ENCODE measurements around the gene USP46.

Gene USP46

GRCh38 chr4:52625216-52625615 lies 33.9 kb downstream of the USP46 start:
- no peak overlapping the region for H3K4me3 Mint-ChIP-seq
- H3K27ac Mint-ChIP-seq = no peak overlapping the region
- H3K36me3 Mint-ChIP-seq (ENCODE audit: insufficient read depth) = peaks cover 14% of the 10 kb centered on the region
- no peaks in the 10 kb centered on the region for H3K9me3 Mint-ChIP-seq
- ATAC-seq (replicated peaks) (no peak), DNase-seq (no peak)
- H3K27me3 Mint-ChIP-seq = no peaks in the 10 kb centered on the region
- H3K4me1 Mint-ChIP-seq (ENCODE audit: low read depth in 2 of 2) = peaks cover 0 to 7% of the 10 kb centered on the region in 2 donors

- Mint-ChIP-seq H3K36me3 (ENCODE audit: insufficient read depth) (peaks cover 8% of the 10 kb centered on the region), H3K4me3 (no peak overlapping the region), H3K9me3 (no peaks in the 10 kb centered on the region), H3K27ac (no peak overlapping the region), H3K4me1 (ENCODE audit: low read depth in 2 of 2) (peaks cover 4 to 10% of the 10 kb centered on the region in 2 donors), H3K27me3 (no peaks in the 10 kb centered on the region)
- ATAC-seq (replicated peaks) = no peak
- DNase-seq = no peak
These were observed 36.5 kb downstream of the USP46 start for GRCh38 chr4:52622564-52622963.

- Mint-ChIP-seq H3K27me3 (no peaks in the 10 kb centered on the region), H3K9me3 (no peaks in the 10 kb centered on the region), H3K4me1 (ENCODE audit: low read depth in 2 of 2) (peaks cover 8 to 10% of the 10 kb centered on the region in 2 donors), H3K27ac (peak overlapping the region in 1 of 2 donors; percentile 26), H3K4me3 (no peak overlapping the region), H3K36me3 (ENCODE audit: insufficient read depth) (peaks cover 5% of the 10 kb centered on the region)
- DNase-seq (no peak), ATAC-seq (replicated peaks) (no peak)
These were observed 37.5 kb downstream of the USP46 start for GRCh38 chr4:52621567-52621966.

GRCh38 chr4:52619591-52619931 lies 39.5 kb downstream of the USP46 start:
- no peak for ATAC-seq (replicated peaks)
- peaks cover 2% of the 10 kb centered on the region for H3K36me3 Mint-ChIP-seq (ENCODE audit: insufficient read depth)
- no peaks in the 10 kb centered on the region for H3K27me3 Mint-ChIP-seq
- H3K9me3 Mint-ChIP-seq = no peaks in the 10 kb centered on the region
- H3K4me3 Mint-ChIP-seq = no peak overlapping the region
- H3K27ac Mint-ChIP-seq = no peak overlapping the region
- H3K4me1 Mint-ChIP-seq (ENCODE audit: low read depth in 2 of 2) = peaks cover 8 to 14% of the 10 kb centered on the region in 2 donors
- no peak for DNase-seq

GRCh38 chr4:52618795-52619590 lies 40.1 kb downstream of the USP46 start:
- H3K27ac Mint-ChIP-seq = no peak overlapping the region
- no peaks in the 10 kb centered on the region for H3K27me3 Mint-ChIP-seq
- H3K4me3 Mint-ChIP-seq = no peak overlapping the region
- ATAC-seq (replicated peaks) (no peak), DNase-seq (no peak)
- no peaks in the 10 kb centered on the region for H3K9me3 Mint-ChIP-seq
- H3K36me3 Mint-ChIP-seq (ENCODE audit: insufficient read depth) = peaks cover 2% of the 10 kb centered on the region
- peaks cover 8 to 14% of the 10 kb centered on the region in 2 donors for H3K4me1 Mint-ChIP-seq (ENCODE audit: low read depth in 2 of 2)

- Mint-ChIP-seq H3K4me3 (peak overlapping the region in 1 of 2 donors; percentile 30), H3K27ac (peak overlapping the region in 1 of 2 donors; percentile 35), H3K9me3 (no peaks in the 10 kb centered on the region), H3K36me3 (ENCODE audit: insufficient read depth) (no peaks in the 10 kb centered on the region), H3K4me1 (ENCODE audit: low read depth in 2 of 2) (peaks cover 8 to 14% of the 10 kb centered on the region in 2 donors), H3K27me3 (no peaks in the 10 kb centered on the region)
- no peak for ATAC-seq (replicated peaks)
- DNase-seq = no peak
These were observed 41.6 kb downstream of the USP46 start for GRCh38 chr4:52617336-52618020.

GRCh38 chr4:52614241-52614640 lies 44.9 kb downstream of the USP46 start:
- DNase-seq (no peak), ATAC-seq (replicated peaks) (no peak)
- H3K36me3 Mint-ChIP-seq (ENCODE audit: insufficient read depth) = peaks cover 7% of the 10 kb centered on the region
- H3K4me1 Mint-ChIP-seq (ENCODE audit: low read depth in 2 of 2) = peaks cover 8 to 9% of the 10 kb centered on the region in 2 donors
- no peak overlapping the region for H3K4me3 Mint-ChIP-seq
- no peaks in the 10 kb centered on the region for H3K9me3 Mint-ChIP-seq
- H3K27me3 Mint-ChIP-seq = no peaks in the 10 kb centered on the region
- no peak overlapping the region for H3K27ac Mint-ChIP-seq

- H3K27me3 Mint-ChIP-seq = no peaks in the 10 kb centered on the region
- H3K9me3 Mint-ChIP-seq = no peaks in the 10 kb centered on the region
- no peak for ATAC-seq (replicated peaks)
- H3K4me3 Mint-ChIP-seq = no peak overlapping the region
- H3K27ac Mint-ChIP-seq = no peak overlapping the region
- DNase-seq = no peak
- H3K36me3 Mint-ChIP-seq (ENCODE audit: insufficient read depth) = peaks cover 7% of the 10 kb centered on the region
- H3K4me1 Mint-ChIP-seq (ENCODE audit: low read depth in 2 of 2) = peaks cover 2 to 6% of the 10 kb centered on the region in 2 donors
These were observed 46.8 kb downstream of the USP46 start for GRCh38 chr4:52612341-52612740.

- no peak overlapping the region for H3K27ac Mint-ChIP-seq
- ATAC-seq (replicated peaks) (no peak), DNase-seq (no peak)
- H3K36me3 Mint-ChIP-seq (ENCODE audit: insufficient read depth) = peaks cover 7% of the 10 kb centered on the region
- no peak overlapping the region for H3K4me3 Mint-ChIP-seq
- H3K4me1 Mint-ChIP-seq (ENCODE audit: low read depth in 2 of 2) = peaks cover 0 to 2% of the 10 kb centered on the region in 2 donors
- H3K27me3 Mint-ChIP-seq = no peaks in the 10 kb centered on the region
- H3K9me3 Mint-ChIP-seq = no peaks in the 10 kb centered on the region
These were observed 48.0 kb downstream of the USP46 start for GRCh38 chr4:52611030-52611555.

- H3K27ac Mint-ChIP-seq = no peak overlapping the region
- no peaks in the 10 kb centered on the region for H3K4me1 Mint-ChIP-seq (ENCODE audit: low read depth in 2 of 2)
- H3K4me3 Mint-ChIP-seq = no peak overlapping the region
- ATAC-seq (replicated peaks) (no peak), DNase-seq (no peak)
- no peaks in the 10 kb centered on the region for H3K9me3 Mint-ChIP-seq
- peaks cover 13% of the 10 kb centered on the region for H3K36me3 Mint-ChIP-seq (ENCODE audit: insufficient read depth)
- H3K27me3 Mint-ChIP-seq = no peaks in the 10 kb centered on the region
These were observed 52.4 kb downstream of the USP46 start for GRCh38 chr4:52606726-52607125.

GRCh38 chr4:52606040-52606439 lies 53.1 kb downstream of the USP46 start:
- Mint-ChIP-seq H3K4me3 (no peak overlapping the region), H3K27ac (no peak overlapping the region), H3K36me3 (ENCODE audit: insufficient read depth) (peaks cover 13% of the 10 kb centered on the region), H3K9me3 (no peaks in the 10 kb centered on the region), H3K27me3 (no peaks in the 10 kb centered on the region), H3K4me1 (ENCODE audit: low read depth in 2 of 2) (no peaks in the 10 kb centered on the region)
- ATAC-seq (replicated peaks) = no peak
- DNase-seq = no peak

- H3K27me3 Mint-ChIP-seq = no peaks in the 10 kb centered on the region
- no peak for DNase-seq
- H3K4me1 Mint-ChIP-seq (ENCODE audit: low read depth in 2 of 2) = no peaks in the 10 kb centered on the region
- no peak for ATAC-seq (replicated peaks)
- no peaks in the 10 kb centered on the region for H3K9me3 Mint-ChIP-seq
- no peak overlapping the region for H3K27ac Mint-ChIP-seq
- H3K4me3 Mint-ChIP-seq = no peak overlapping the region
- peaks cover 11% of the 10 kb centered on the region for H3K36me3 Mint-ChIP-seq (ENCODE audit: insufficient read depth)
These were observed 54.9 kb downstream of the USP46 start for GRCh38 chr4:52604215-52604614.

- H3K27ac Mint-ChIP-seq = no peak overlapping the region
- ATAC-seq (replicated peaks) = no peak
- no peak overlapping the region for H3K4me3 Mint-ChIP-seq
- H3K4me1 Mint-ChIP-seq (ENCODE audit: low read depth in 2 of 2) = no peaks in the 10 kb centered on the region
- DNase-seq = no peak
- H3K27me3 Mint-ChIP-seq = no peaks in the 10 kb centered on the region
- no peaks in the 10 kb centered on the region for H3K9me3 Mint-ChIP-seq
- peaks cover 22% of the 10 kb centered on the region for H3K36me3 Mint-ChIP-seq (ENCODE audit: insufficient read depth)
These were observed 58.8 kb downstream of the USP46 start for GRCh38 chr4:52600275-52600674.

GRCh38 chr4:52595001-52595400 lies 64.1 kb downstream of the USP46 start:
- no peak overlapping the region for H3K4me3 Mint-ChIP-seq
- DNase-seq (no peak), ATAC-seq (replicated peaks) (no peak)
- H3K4me1 Mint-ChIP-seq (ENCODE audit: low read depth in 2 of 2) = no peaks in the 10 kb centered on the region
- H3K27ac Mint-ChIP-seq = no peak overlapping the region
- no peaks in the 10 kb centered on the region for H3K9me3 Mint-ChIP-seq
- no peaks in the 10 kb centered on the region for H3K27me3 Mint-ChIP-seq
- peaks cover 14% of the 10 kb centered on the region for H3K36me3 Mint-ChIP-seq (ENCODE audit: insufficient read depth)

Measured in effector memory CD8-positive, alpha-beta T cell (primary cell).